Neural crest cell (in vitro differentiated cells): ENCODE results near the gene CCER1. TPM values are rescaled to one million over a fixed set of nuclear protein-coding genes. Genes with fewer than 3 reads are reported as not detected.
"Not testable (repeated sequence)": the region's sequence is repeated elsewhere in the genome, so short reads cannot be mapped to it uniquely, and the experiment has no call there.

Experiments
- DNase-seq: peaks from one replicate; pipeline ENCODE4 v3.0.0; 2021; ENCODE audit warnings: low read depth, mixed read lengths, low spot score
- H3K27ac Mint-ChIP-seq: one replicate; pipeline ENCODE4 v1.8.0; 2021; ENCODE audit warnings: mild to moderate bottlenecking, mixed read lengths; ENCODE audit not compliant: unreplicated experiment
- H3K27me3 Mint-ChIP-seq: 2 replicates; pipeline ENCODE4 v1.8.0; 2021; ENCODE audit warnings: low read depth, mild to moderate bottlenecking, mixed read lengths
- H3K36me3 Mint-ChIP-seq: 2 replicates; pipeline ENCODE4 v1.8.0; 2021; ENCODE audit warnings: low read depth, mild to moderate bottlenecking, mixed read lengths
- H3K4me1 Mint-ChIP-seq: 2 replicates; pipeline ENCODE4 v1.8.0; 2021; ENCODE audit warnings: mixed read lengths
- H3K4me3 Mint-ChIP-seq: one replicate; pipeline ENCODE4 v1.8.0; 2021; ENCODE audit warnings: mild to moderate bottlenecking, mixed read lengths
- H3K9me3 Mint-ChIP-seq: 2 replicates; pipeline ENCODE4 v1.8.0; 2021; ENCODE audit warnings: mixed read lengths
- total RNA-seq: library from RNA; stranded (reverse); gene quantifications from 2 replicates; pipeline ENCODE4 v1.2.1, GENCODE V29; 2021
- TF ChIP-seq, protein P1 (sequence below): fragments of 200-600 bp; sonication (generic); conservative IDR thresholded peaks from 2 replicates; pipeline ENCODE4 v1.5.0; 2021; ENCODE audit warnings: antibody characterized with exemption, mild to moderate bottlenecking

Gene CCER1
- total RNA-seq, 1 donor from 2014 or later = not detected

DNA sequence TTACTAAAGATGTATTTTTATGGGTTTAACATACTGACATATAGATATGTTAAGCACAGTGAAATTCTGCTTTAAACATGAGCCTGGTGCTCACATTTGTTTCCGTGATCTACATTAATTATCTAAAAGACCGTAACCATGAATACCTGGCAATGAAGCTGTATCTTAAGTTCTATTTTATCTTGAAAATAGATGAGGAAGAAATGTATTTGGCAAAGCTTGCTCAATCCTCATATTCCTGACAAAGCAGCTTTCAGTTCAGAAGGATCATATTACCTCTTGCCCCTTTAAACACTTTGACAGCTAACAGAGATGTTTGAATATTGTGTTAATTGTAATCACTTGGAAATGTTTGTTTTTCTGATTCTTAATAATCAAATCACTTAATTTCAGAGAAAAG is 40.0 kb upstream of the CCER1 start:
- no peak for DNase-seq
- H3K4me1 Mint-ChIP-seq = peaks cover 5% of the 10 kb centered on the region
- no peak overlapping the region for H3K4me3 Mint-ChIP-seq
- peaks cover 4% of the 10 kb centered on the region for H3K36me3 Mint-ChIP-seq
- peaks cover 9% of the 10 kb centered on the region for H3K9me3 Mint-ChIP-seq
- TF ChIP-seq, protein P1, sequence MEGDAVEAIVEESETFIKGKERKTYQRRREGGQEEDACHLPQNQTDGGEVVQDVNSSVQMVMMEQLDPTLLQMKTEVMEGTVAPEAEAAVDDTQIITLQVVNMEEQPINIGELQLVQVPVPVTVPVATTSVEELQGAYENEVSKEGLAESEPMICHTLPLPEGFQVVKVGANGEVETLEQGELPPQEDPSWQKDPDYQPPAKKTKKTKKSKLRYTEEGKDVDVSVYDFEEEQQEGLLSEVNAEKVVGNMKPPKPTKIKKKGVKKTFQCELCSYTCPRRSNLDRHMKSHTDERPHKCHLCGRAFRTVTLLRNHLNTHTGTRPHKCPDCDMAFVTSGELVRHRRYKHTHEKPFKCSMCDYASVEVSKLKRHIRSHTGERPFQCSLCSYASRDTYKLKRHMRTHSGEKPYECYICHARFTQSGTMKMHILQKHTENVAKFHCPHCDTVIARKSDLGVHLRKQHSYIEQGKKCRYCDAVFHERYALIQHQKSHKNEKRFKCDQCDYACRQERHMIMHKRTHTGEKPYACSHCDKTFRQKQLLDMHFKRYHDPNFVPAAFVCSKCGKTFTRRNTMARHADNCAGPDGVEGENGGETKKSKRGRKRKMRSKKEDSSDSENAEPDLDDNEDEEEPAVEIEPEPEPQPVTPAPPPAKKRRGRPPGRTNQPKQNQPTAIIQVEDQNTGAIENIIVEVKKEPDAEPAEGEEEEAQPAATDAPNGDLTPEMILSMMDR = no peak
- no peak overlapping the region for H3K27ac Mint-ChIP-seq
- H3K27me3 Mint-ChIP-seq = no peaks in the 10 kb centered on the region

DNA sequence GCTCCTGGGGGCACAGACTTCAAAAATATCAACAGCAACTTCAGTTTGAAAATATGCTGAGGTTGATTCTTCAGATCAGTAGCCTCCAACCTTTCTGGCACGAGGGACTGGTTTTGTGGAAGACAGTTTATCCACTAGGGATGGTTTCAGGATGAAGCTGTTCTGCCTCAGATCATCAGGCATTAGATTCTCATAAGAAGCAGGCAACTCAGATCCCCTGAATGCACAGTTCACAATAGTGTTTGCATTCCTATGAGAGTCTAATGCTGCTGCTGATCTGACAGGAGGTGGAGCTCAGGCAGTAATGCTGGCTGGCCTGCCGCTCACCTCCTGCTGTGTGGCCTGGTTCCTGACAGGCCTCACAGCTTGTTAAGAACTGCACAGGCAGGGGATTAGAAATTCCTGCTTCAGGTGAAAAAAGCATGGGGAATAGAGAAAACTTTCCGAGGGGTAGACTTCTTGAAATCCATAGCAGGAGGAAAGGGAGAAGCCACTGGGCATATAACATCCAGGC is 37.0 kb upstream of the CCER1 start:
- H3K9me3 Mint-ChIP-seq = peaks cover 9% of the 10 kb centered on the region
- TF ChIP-seq, protein P1 = no peak
- H3K4me3 Mint-ChIP-seq = no peak overlapping the region
- peaks cover 7% of the 10 kb centered on the region for H3K36me3 Mint-ChIP-seq
- no peak for DNase-seq
- H3K4me1 Mint-ChIP-seq = peaks cover 5% of the 10 kb centered on the region
- H3K27me3 Mint-ChIP-seq = no peaks in the 10 kb centered on the region
- no peak overlapping the region for H3K27ac Mint-ChIP-seq

DNA sequence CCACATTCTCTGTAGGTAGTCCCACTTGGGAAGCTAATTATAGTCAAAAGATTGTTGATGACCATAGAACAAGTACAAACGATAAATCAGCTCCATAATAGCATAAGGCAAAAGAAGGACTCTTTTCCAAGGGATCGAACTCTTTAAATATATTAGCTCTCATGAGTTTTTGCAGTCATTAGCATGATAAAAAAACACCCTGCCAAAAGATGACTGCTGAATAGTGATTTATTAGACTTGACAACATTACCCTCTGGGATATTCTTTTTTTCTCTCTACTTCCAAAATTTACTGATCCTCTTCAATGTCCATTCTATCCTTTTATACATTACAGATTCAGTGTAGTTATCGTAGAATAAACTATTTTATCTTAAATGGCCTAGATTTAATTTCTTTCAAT is 35.6 kb upstream of the CCER1 start:
- peaks cover 5% of the 10 kb centered on the region for H3K4me1 Mint-ChIP-seq

DNA sequence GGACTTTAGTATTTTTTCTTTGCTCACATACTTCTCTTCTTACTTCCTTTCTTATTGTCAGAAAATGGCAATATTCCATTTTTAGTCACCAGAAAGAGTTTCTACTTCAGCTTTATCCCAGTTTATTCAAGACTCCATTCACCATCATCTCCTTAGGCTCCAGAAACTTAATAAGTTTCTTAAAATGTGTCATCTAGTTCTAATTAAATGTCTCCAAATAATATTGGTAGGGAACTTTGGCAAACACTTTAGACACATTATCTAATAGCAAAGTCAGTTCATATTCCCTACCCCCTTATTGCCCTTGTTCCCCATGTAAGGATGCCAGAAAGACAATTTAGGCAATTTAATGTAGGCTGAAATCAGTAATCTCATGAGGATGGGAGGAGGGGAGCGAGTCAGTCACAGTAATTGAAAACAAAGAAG is 34.7 kb upstream of the CCER1 start:
- Mint-ChIP-seq H3K27me3 (no peaks in the 10 kb centered on the region), H3K4me1 (no peaks in the 10 kb centered on the region), H3K36me3 (peaks cover 7% of the 10 kb centered on the region), H3K4me3 (no peak overlapping the region), H3K27ac (no peak overlapping the region), H3K9me3 (peaks cover 12% of the 10 kb centered on the region)
- TF ChIP-seq, protein P1 = no peak
- DNase-seq = no peak

More for the DNA sequence above, 35.6 kb upstream of the CCER1 start:
- no peak for DNase-seq
- Mint-ChIP-seq H3K27ac (no peak overlapping the region), H3K36me3 (peaks cover 7% of the 10 kb centered on the region), H3K27me3 (no peaks in the 10 kb centered on the region), H3K4me3 (no peak overlapping the region), H3K9me3 (peaks cover 9% of the 10 kb centered on the region)
- TF ChIP-seq, protein P1 = no peak

DNA sequence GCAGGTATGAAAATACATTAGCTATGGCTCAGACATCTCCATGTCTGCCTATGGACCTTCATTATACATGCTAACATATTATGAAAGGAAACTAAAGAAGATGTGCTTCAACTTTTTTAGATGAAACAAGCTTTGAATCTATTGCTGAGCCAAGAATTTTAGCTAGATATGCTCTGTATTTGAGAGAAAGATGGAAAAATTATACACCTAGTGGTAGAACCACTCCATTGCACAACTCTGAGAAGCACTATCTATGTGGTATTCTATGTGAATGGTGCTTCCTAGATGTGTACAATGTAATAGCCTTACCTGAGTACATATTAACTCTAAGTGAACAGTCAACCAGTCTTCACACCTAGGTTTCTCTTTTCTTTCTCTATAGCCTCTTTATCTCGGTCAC is 32.5 kb upstream of the CCER1 start:
- H3K27ac Mint-ChIP-seq = no peak overlapping the region
- TF ChIP-seq, protein P1 = peak; percentile 45
- peaks cover 7% of the 10 kb centered on the region for H3K36me3 Mint-ChIP-seq
- H3K4me1 Mint-ChIP-seq = no peaks in the 10 kb centered on the region
- no peak for DNase-seq
- H3K9me3 Mint-ChIP-seq = peaks cover 12% of the 10 kb centered on the region
- no peaks in the 10 kb centered on the region for H3K27me3 Mint-ChIP-seq
- H3K4me3 Mint-ChIP-seq = no peak overlapping the region

DNA sequence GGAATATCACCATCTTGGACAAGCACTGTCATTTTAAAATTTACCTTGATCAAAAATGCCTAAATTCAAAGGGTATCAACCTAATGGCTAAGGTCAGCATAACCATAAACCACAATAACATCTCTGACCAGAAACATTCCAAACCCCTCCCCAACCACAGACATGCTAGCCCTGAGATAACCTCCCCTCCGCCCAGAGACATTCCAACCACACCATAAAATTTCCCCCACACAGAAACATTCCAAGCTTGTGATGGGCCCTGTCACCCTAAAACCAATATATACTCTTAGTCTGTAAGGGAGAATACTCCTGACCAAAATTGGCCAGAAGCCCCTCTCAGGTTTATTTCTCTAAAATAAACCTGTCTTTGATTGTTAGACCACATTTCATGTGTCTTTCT is 32.1 kb upstream of the CCER1 start:
- no peak for DNase-seq
- H3K9me3 Mint-ChIP-seq = peaks cover 12% of the 10 kb centered on the region
- H3K36me3 Mint-ChIP-seq = peaks cover 7% of the 10 kb centered on the region
- H3K27me3 Mint-ChIP-seq = no peaks in the 10 kb centered on the region
- no peak overlapping the region for H3K4me3 Mint-ChIP-seq
- H3K4me1 Mint-ChIP-seq = no peaks in the 10 kb centered on the region
- TF ChIP-seq, protein P1 = no peak
- H3K27ac Mint-ChIP-seq = no peak overlapping the region

DNA sequence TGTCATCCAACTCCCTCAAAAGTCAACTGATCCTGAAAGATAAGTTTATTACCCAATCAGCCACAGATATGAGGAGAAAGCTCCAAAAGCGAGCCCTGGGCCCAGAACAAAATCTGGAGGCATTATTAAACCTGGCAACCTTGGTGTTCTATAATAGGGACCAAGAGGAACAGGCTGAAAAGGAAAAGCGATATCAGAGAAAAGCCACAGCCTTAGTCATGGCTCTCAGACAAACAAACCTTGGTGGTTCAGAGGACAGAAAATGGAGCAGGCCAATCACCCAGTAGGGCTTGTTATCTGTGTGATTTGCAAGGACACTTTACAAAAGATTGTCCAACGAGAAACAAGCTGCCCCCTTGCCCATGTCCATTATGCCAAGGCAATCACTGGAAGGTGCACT is 30.4 kb upstream of the CCER1 start:
- DNase-seq, H3K9me3 Mint-ChIP-seq, H3K4me3 Mint-ChIP-seq, H3K27me3 Mint-ChIP-seq, H3K4me1 Mint-ChIP-seq, H3K27ac Mint-ChIP-seq, H3K36me3 Mint-ChIP-seq: not testable (repeated sequence)
